Trophoblast cell (in vitro differentiated cells and primary cell): ENCODE results near the gene DLG2.

Experiments
- DNase-seq, 2 donors: peaks; one replicate each; pipeline ENCODE4 v3.0.0-alpha.2; 2016
- H2AFZ ChIP-seq: 2 replicates; pipeline ENCODE4 v1.6.1; 2013; ENCODE audit warnings: low read length, moderate library complexity, mild to moderate bottlenecking; ENCODE audit not compliant: insufficient read depth, poor library complexity
- H2AK5ac ChIP-seq: 2 replicates; pipeline ENCODE4 v1.6.1; 2013; ENCODE audit warnings: mild to moderate bottlenecking, low read length
- H2BK120ac ChIP-seq: 2 replicates; pipeline ENCODE4 v1.6.1; 2013; ENCODE audit warnings: low read length, mild to moderate bottlenecking, moderate library complexity; ENCODE audit not compliant: insufficient read depth, poor library complexity
- H2BK12ac ChIP-seq: 2 replicates; pipeline ENCODE4 v1.6.1; 2013; ENCODE audit warnings: mild to moderate bottlenecking, low read length, moderate library complexity
- H2BK5ac ChIP-seq: 2 replicates; pipeline ENCODE4 v1.6.1; 2013; ENCODE audit warnings: low read length, low read depth, moderate library complexity, mild to moderate bottlenecking; ENCODE audit not compliant: poor library complexity
- H3K14ac ChIP-seq: 2 replicates; pipeline ENCODE4 v1.6.1; 2013; ENCODE audit warnings: mild to moderate bottlenecking, low read length
- H3K18ac ChIP-seq: 2 replicates; pipeline ENCODE4 v1.6.1; 2013; ENCODE audit warnings: mild to moderate bottlenecking, low read length
- H3K23ac ChIP-seq: 2 replicates; pipeline ENCODE4 v1.6.1; 2013; ENCODE audit warnings: low read length
- H3K27ac ChIP-seq: 2 replicates; pipeline ENCODE4 v1.5.1; 2013; ENCODE audit warnings: low read depth, mild to moderate bottlenecking, inconsistent platforms, low read length, moderate library complexity
- H3K27me3 ChIP-seq: 2 replicates; pipeline ENCODE4 v1.6.1; 2013; ENCODE audit warnings: inconsistent platforms, mild to moderate bottlenecking, low read length, moderate library complexity; ENCODE audit not compliant: insufficient read depth
- H3K36me3 ChIP-seq, 2 experiments: 1 replicate in 1 of 2; 2 replicates in 1 of 2; pipeline ENCODE4 v1.6.1; 2013; ENCODE audit warnings: low read length in 2 of 2, mild to moderate bottlenecking in 2 of 2, moderate library complexity in 1 of 2; ENCODE audit not compliant: insufficient read depth in 2 of 2, control insufficient read depth in 1 of 2
- H3K4ac ChIP-seq: 2 replicates; pipeline ENCODE4 v1.6.1; 2013; ENCODE audit warnings: low read depth, mild to moderate bottlenecking, low read length, moderate library complexity
- H3K4me1 ChIP-seq, 2 experiments: 1 replicate in 1 of 2; 2 replicates in 1 of 2; pipeline ENCODE4 v1.6.1; 2013; ENCODE audit warnings: low read length in 2 of 2, mild to moderate bottlenecking in 2 of 2, moderate library complexity in 1 of 2; ENCODE audit not compliant: insufficient read depth in 2 of 2, control insufficient read depth in 1 of 2
- H3K4me2 ChIP-seq: 2 replicates; pipeline ENCODE4 v1.6.1; 2013; ENCODE audit warnings: inconsistent platforms, mild to moderate bottlenecking, low read length, moderate library complexity
- H3K4me3 ChIP-seq: 2 replicates; pipeline ENCODE4 v1.5.1; 2013; ENCODE audit warnings: mild to moderate bottlenecking, low read depth, low read length, inconsistent platforms
- H3K79me1 ChIP-seq: one replicate; pipeline ENCODE4 v1.6.1; 2013; ENCODE audit warnings: low read length
- H3K79me2 ChIP-seq: 2 replicates; pipeline ENCODE4 v1.6.1; 2013; ENCODE audit warnings: low read length, mild to moderate bottlenecking; ENCODE audit not compliant: control insufficient read depth, insufficient read depth, poor library complexity
- H3K9ac ChIP-seq: 2 replicates; pipeline ENCODE4 v1.6.1; 2013; ENCODE audit warnings: mild to moderate bottlenecking, low read length
- H3K9me3 ChIP-seq: 2 replicates; pipeline ENCODE4 v1.6.1; 2013; ENCODE audit warnings: low read depth, mild to moderate bottlenecking, control low read depth, inconsistent platforms, low read length; ENCODE audit not compliant: insufficient read depth
- H4K12ac ChIP-seq: 2 replicates; pipeline ENCODE4 v1.6.1; 2013; ENCODE audit warnings: low read depth, mild to moderate bottlenecking, low read length, moderate library complexity
- H4K8ac ChIP-seq: 2 replicates; pipeline ENCODE4 v1.6.1; 2013; ENCODE audit warnings: low read depth, mild to moderate bottlenecking, low read length, moderate library complexity
- H4K91ac ChIP-seq: one replicate; pipeline ENCODE4 v1.6.1; 2013; ENCODE audit warnings: low read depth, mild to moderate bottlenecking, low read length, moderate library complexity
- WGBS: extraction: QIAGEN DNeasy Blood & Tissue Kit; methylation state at CpG from one replicate; pipeline ENCODE4 v1.1.7; 2013; ENCODE audit warnings: missing lambda C conversion rate; ENCODE audit not compliant: insufficient read length, insufficient coverage; ENCODE audit errors: extremely low coverage; 5-methylcytosine and 5-hydroxymethylcytosine counted together

DLG2 gene

GRCh38 chr11:83613767-83614121, 2013.4 kb downstream of the DLG2 start:
- no peak overlapping the region for H4K8ac ChIP-seq
- no peaks in the 10 kb centered on the region for H3K36me3 ChIP-seq
- no peaks in the 10 kb centered on the region for H3K79me1 ChIP-seq
- no peak overlapping the region for H3K4ac ChIP-seq
- no peak for DNase-seq
- no peak overlapping the region for H3K18ac ChIP-seq
- no peak overlapping the region for H3K4me2 ChIP-seq
- no CpG with 5 or more reads among the region's 2 CpGs for WGBS
- no peak overlapping the region for H3K27ac ChIP-seq
- H3K9ac ChIP-seq = no peak overlapping the region
- H2BK120ac ChIP-seq = no peak overlapping the region
- no peak overlapping the region for H3K14ac ChIP-seq
- H2BK12ac ChIP-seq = no peak overlapping the region
- H2AFZ ChIP-seq = no peak overlapping the region
- no peak overlapping the region for H3K4me3 ChIP-seq
- no peaks in the 10 kb centered on the region for H3K4me1 ChIP-seq
- H3K79me2 ChIP-seq = no peaks in the 10 kb centered on the region
- no peak overlapping the region for H4K12ac ChIP-seq
- H4K91ac ChIP-seq = no peak overlapping the region
- H3K27me3 ChIP-seq = no peaks in the 10 kb centered on the region
- H2AK5ac ChIP-seq = no peak overlapping the region
- no peak overlapping the region for H3K23ac ChIP-seq
- no peaks in the 10 kb centered on the region for H3K9me3 ChIP-seq
- H2BK5ac ChIP-seq = no peak overlapping the region

DNA sequence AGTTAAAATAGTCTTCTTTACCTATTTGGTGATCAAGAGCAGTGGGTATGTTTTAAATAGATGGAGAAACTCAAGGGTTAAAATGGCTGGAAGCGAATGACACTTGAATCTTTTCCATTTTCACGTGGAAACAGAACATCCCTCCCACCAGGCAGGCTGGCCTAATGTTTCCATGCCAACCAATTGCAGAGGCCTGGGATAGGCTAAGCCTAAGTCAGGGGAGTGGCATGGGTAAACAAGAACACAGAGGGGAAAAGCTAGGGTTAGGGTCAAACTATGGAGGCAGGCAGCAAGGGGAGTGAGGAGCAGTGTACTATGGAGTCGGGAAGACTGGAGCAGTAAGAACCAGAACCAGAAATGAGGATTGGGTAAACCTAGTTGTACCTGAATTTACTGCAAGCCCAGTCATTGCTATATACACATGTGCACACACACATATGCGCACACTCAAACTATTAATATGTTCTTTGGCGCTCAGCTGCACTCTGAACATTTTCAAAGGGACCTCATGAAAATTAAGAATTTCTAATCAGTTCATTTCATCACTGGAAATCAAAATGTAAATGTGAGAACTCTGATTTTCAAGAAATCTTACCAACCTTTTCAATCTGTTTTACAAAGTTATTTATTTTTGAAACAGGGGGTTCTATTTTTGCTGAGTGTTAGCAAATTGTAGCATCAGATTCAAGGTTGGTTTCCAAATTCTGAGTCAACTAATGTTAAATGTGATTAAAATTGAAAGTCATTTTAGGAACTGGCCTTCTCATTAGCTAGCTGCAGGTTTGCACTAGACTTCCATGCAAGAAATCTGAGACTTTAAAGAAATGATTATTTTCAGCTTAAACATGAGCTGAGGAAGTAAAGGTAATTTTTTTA, 2014.0 kb downstream of the DLG2 start:
- H2AFZ ChIP-seq = no peak overlapping the region
- H3K4me1 ChIP-seq = no peaks in the 10 kb centered on the region
- no peak overlapping the region for H2BK120ac ChIP-seq
- H2BK5ac ChIP-seq = no peak overlapping the region
- H3K79me1 ChIP-seq = no peaks in the 10 kb centered on the region
- WGBS = no CpG with 5 or more reads among the region's 5 CpGs
- no peaks in the 10 kb centered on the region for H3K9me3 ChIP-seq
- H3K18ac ChIP-seq = no peak overlapping the region
- no peaks in the 10 kb centered on the region for H3K27me3 ChIP-seq
- H3K36me3 ChIP-seq = no peaks in the 10 kb centered on the region
- H3K4me2 ChIP-seq = no peak overlapping the region
- no peak overlapping the region for H3K4ac ChIP-seq
- no peak overlapping the region for H2AK5ac ChIP-seq
- DNase-seq = no peak
- no peak overlapping the region for H4K8ac ChIP-seq
- no peak overlapping the region for H3K14ac ChIP-seq
- H4K91ac ChIP-seq = no peak overlapping the region
- no peak overlapping the region for H3K4me3 ChIP-seq
- H3K9ac ChIP-seq = no peak overlapping the region
- no peak overlapping the region for H4K12ac ChIP-seq
- no peak overlapping the region for H3K27ac ChIP-seq
- no peak overlapping the region for H2BK12ac ChIP-seq
- no peaks in the 10 kb centered on the region for H3K79me2 ChIP-seq
- H3K23ac ChIP-seq = no peak overlapping the region

- Histone ChIP-seq H3K79me1 (no peaks in the 10 kb centered on the region), H2AK5ac (no peak overlapping the region), H3K14ac (no peak overlapping the region), H2BK120ac (no peak overlapping the region), H2BK12ac (no peak overlapping the region), H3K36me3 (no peaks in the 10 kb centered on the region), H3K18ac (no peak overlapping the region), H2AFZ (no peak overlapping the region), H3K9me3 (no peaks in the 10 kb centered on the region), H3K4me2 (no peak overlapping the region), H3K4me3 (no peak overlapping the region), H2BK5ac (no peak overlapping the region), H4K91ac (no peak overlapping the region), H3K27ac (no peak overlapping the region), H3K27me3 (no peaks in the 10 kb centered on the region), H4K12ac (no peak overlapping the region), H3K79me2 (no peaks in the 10 kb centered on the region), H4K8ac (no peak overlapping the region), H3K4me1 (no peaks in the 10 kb centered on the region), H3K4ac (no peak overlapping the region), H3K9ac (no peak overlapping the region), H3K23ac (no peak overlapping the region)
- no peak for DNase-seq
- no CpG with 5 or more reads among the region's 3 CpGs for WGBS
Observed at GRCh38 chr11:83611600-83611999, 2015.5 kb downstream of the DLG2 start.

DNA sequence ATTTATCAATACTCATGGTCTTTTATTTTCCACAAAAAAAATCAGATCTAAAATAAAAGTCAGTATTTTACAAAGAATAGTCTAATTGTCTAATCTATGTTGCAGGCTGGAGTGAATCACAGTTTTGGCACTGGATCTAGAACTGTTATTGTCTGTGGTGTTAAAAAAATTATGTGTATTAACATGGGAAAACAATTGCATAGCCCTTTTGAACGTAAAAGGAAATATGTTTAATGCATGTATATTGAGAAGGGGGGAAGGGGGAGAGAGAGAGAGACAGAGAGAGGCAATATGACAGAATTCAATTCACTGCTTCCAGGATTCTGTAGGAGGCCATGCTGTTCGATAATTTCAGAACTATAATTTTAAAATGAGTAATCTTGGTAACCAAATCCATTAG, 2016.1 kb downstream of the DLG2 start:
- Histone ChIP-seq H3K36me3 (no peaks in the 10 kb centered on the region), H3K79me1 (no peaks in the 10 kb centered on the region), H3K79me2 (no peaks in the 10 kb centered on the region), H2AK5ac (no peak overlapping the region), H3K18ac (no peak overlapping the region), H3K4me1 (no peaks in the 10 kb centered on the region), H3K27ac (no peak overlapping the region), H4K91ac (no peak overlapping the region), H3K14ac (no peak overlapping the region), H4K8ac (no peak overlapping the region), H3K23ac (no peak overlapping the region), H2BK12ac (no peak overlapping the region), H3K4me2 (no peak overlapping the region), H2BK5ac (no peak overlapping the region), H3K9me3 (no peaks in the 10 kb centered on the region), H3K4ac (no peak overlapping the region), H3K4me3 (no peak overlapping the region), H2BK120ac (no peak overlapping the region), H3K27me3 (no peaks in the 10 kb centered on the region), H2AFZ (no peak overlapping the region), H4K12ac (no peak overlapping the region), H3K9ac (no peak overlapping the region)
- no peak for DNase-seq
- no CpG with 5 or more reads among the region's 2 CpGs for WGBS
